ENCODE results near the gene PCA3. TPM values are rescaled to one million over a fixed set of nuclear protein-coding genes. Genes with fewer than 3 reads are reported as not detected.
"Not testable (repeated sequence)": the region's sequence is repeated elsewhere in the genome, so short reads cannot be mapped to it uniquely, and the experiment has no call there.

PCA3 gene
- total RNA-seq, 1 donor from 2014 or later = not detected

GRCh38 chr9:76741524-76741923 is 22.7 kb upstream of the PCA3 start:
- DNase-seq (ENCODE audit: low read depth) = no peak
- Histone ChIP-seq H3K27me3 (ENCODE audit: control insufficient read depth, insufficient read depth, low read length) (no peaks in the 10 kb centered on the region), H3K36me3 (ENCODE audit: control insufficient read depth, insufficient read depth, low read length) (no peaks in the 10 kb centered on the region), H3K4me3 (ENCODE audit: low read depth, low read length) (no peak overlapping the region)
- FAIRE-seq = no peak
- no peak for TF ChIP-seq CTCF (IDR thresholded peaks at IDR 0.05; ENCODE audit: insufficient read depth, low read length, severe bottlenecking)

- not testable (repeated sequence) for H3K27me3 ChIP-seq (ENCODE audit: control insufficient read depth, insufficient read depth, low read length); FAIRE-seq; H3K4me3 ChIP-seq (ENCODE audit: low read depth, low read length); DNase-seq (ENCODE audit: low read depth); H3K36me3 ChIP-seq (ENCODE audit: control insufficient read depth, insufficient read depth, low read length)
Measured at GRCh38 chr9:76742890-76743289, 21.3 kb upstream of the PCA3 start.

- DNase-seq (ENCODE audit: low read depth) (no peak), FAIRE-seq (no peak)
- Histone ChIP-seq H3K4me3 (ENCODE audit: low read depth, low read length) (no peak overlapping the region), H3K36me3 (ENCODE audit: control insufficient read depth, insufficient read depth, low read length) (no peaks in the 10 kb centered on the region), H3K27me3 (ENCODE audit: control insufficient read depth, insufficient read depth, low read length) (no peaks in the 10 kb centered on the region)
- TF ChIP-seq CTCF (IDR thresholded peaks at IDR 0.05; ENCODE audit: insufficient read depth, low read length, severe bottlenecking) = no peak
Measured at GRCh38 chr9:76743931-76744330, 20.3 kb upstream of the PCA3 start.

- Histone ChIP-seq H3K27me3 (ENCODE audit: control insufficient read depth, insufficient read depth, low read length) (no peaks in the 10 kb centered on the region), H3K36me3 (ENCODE audit: control insufficient read depth, insufficient read depth, low read length) (no peaks in the 10 kb centered on the region), H3K4me3 (ENCODE audit: low read depth, low read length) (no peak overlapping the region)
- DNase-seq (ENCODE audit: low read depth) (no peak), FAIRE-seq (no peak)
- no peak for TF ChIP-seq CTCF (IDR thresholded peaks at IDR 0.05; ENCODE audit: insufficient read depth, low read length, severe bottlenecking)
Measured at GRCh38 chr9:76744336-76744735, 19.9 kb upstream of the PCA3 start.

GRCh38 chr9:76751001-76751400 is 13.2 kb upstream of the PCA3 start:
- no peaks in the 10 kb centered on the region for H3K36me3 ChIP-seq (ENCODE audit: control insufficient read depth, insufficient read depth, low read length)
- no peak for TF ChIP-seq CTCF (IDR thresholded peaks at IDR 0.05; ENCODE audit: insufficient read depth, low read length, severe bottlenecking)
- FAIRE-seq (no peak), DNase-seq (ENCODE audit: low read depth) (no peak)
- no peak overlapping the region for H3K4me3 ChIP-seq (ENCODE audit: low read depth, low read length)
- H3K27me3 ChIP-seq (ENCODE audit: control insufficient read depth, insufficient read depth, low read length) = no peaks in the 10 kb centered on the region

- no peaks in the 10 kb centered on the region for H3K36me3 ChIP-seq (ENCODE audit: control insufficient read depth, insufficient read depth, low read length)
- no peaks in the 10 kb centered on the region for H3K27me3 ChIP-seq (ENCODE audit: control insufficient read depth, insufficient read depth, low read length)
- no peak overlapping the region for H3K4me3 ChIP-seq (ENCODE audit: low read depth, low read length)
- TF ChIP-seq CTCF (IDR thresholded peaks at IDR 0.05; ENCODE audit: insufficient read depth, low read length, severe bottlenecking) = no peak
- DNase-seq (ENCODE audit: low read depth) (no peak), FAIRE-seq (no peak)
Measured at GRCh38 chr9:76756268-76756640, 8.0 kb upstream of the PCA3 start.
